HEK293 (cell line): ENCODE measurements around the gene MEI1.

Experiments used
- CTCF ChIA-PET: fragments of 350-600 bp; formaldehyde crosslinking; extraction: SDS; loops from one replicate; lab custom pipeline; 2021; ENCODE audit warnings: antibody characterized with exemption; lab: Yijun Ruan, JAX
- POLR2A ChIA-PET: fragments of 300-600 bp; formaldehyde crosslinking; extraction: SDS; loops from one replicate; lab custom pipeline; 2020; ENCODE audit warnings: antibody characterized with exemption, inconsistent platforms; lab: Yijun Ruan, JAX
- H3K27ac ChIP-seq: fragments of 200-500 bp; sonication (Bioruptor generic); 2 replicates; pipeline ENCODE4 v1.5.1; 2014; ENCODE audit warnings: low read depth, low read length, control low read depth, inconsistent platforms; ENCODE audit errors: extremely low read depth
- H3K36me3 ChIP-seq, 2 experiments: fragments of 200-500 bp in 1 of 2; sonication (Bioruptor generic) in 1 of 2; 1 replicate in 1 of 2; 2 replicates in 1 of 2; pipeline ENCODE4 v1.5.1; 2014 to 2017; ENCODE audit warnings: inconsistent platforms in 2 of 2, low read length in 2 of 2; ENCODE audit not compliant: control insufficient read depth in 2 of 2, insufficient read depth in 1 of 2
- H3K4me1 ChIP-seq: fragments of 200-500 bp; sonication (Bioruptor generic); 2 replicates; pipeline ENCODE4 v1.5.1; 2014; ENCODE audit warnings: mild to moderate bottlenecking, low read length, inconsistent platforms; ENCODE audit not compliant: control insufficient read depth, insufficient read depth
- H3K4me3 ChIP-seq: 2 replicates; pipeline ENCODE4 v1.5.1; 2011; ENCODE audit warnings: low read depth, mild to moderate bottlenecking, control low read depth, low read length, moderate library complexity
- H3K9me3 ChIP-seq: fragments of 200-500 bp; sonication (Bioruptor generic); 2 replicates; pipeline ENCODE4 v1.5.1; 2014; ENCODE audit warnings: low read depth, low read length, inconsistent platforms; ENCODE audit not compliant: control insufficient read depth, insufficient read depth
- ATF2 ChIP-seq: fragments of 450-650 bp; formaldehyde crosslinking; IDR thresholded peaks from 2 replicates; pipeline ENCODE4 v1.5.1; 2016; ENCODE audit warnings: missing biosample characterization, missing genetic modification characterization, low read depth
- CTCF ChIP-seq: fragments of 450-650 bp; formaldehyde crosslinking; IDR thresholded peaks from 2 replicates; pipeline ENCODE4 v1.5.1; 2016; ENCODE audit warnings: missing biosample characterization, missing genetic modification characterization
- GLIS1 ChIP-seq: fragments of 450-650 bp; formaldehyde crosslinking; IDR thresholded peaks from 2 replicates; pipeline ENCODE4 v1.5.1; 2016; ENCODE audit warnings: missing biosample characterization, missing genetic modification characterization
- HOXA7 ChIP-seq: sonication (generic); formaldehyde crosslinking; IDR thresholded peaks from 2 replicates; pipeline ENCODE4 v1.8.1; 2022; ENCODE audit warnings: missing genetic modification reagents, borderline replicate concordance
- KLF17 ChIP-seq: fragments of 450-650 bp; formaldehyde crosslinking; IDR thresholded peaks from 2 replicates; pipeline ENCODE4 v1.5.1; 2016; ENCODE audit warnings: missing biosample characterization, missing genetic modification characterization
- MZF1 ChIP-seq: fragments of 450-650 bp; formaldehyde crosslinking; IDR thresholded peaks from 2 replicates; pipeline ENCODE4 v1.5.1; 2017; ENCODE audit warnings: missing biosample characterization, missing genetic modification characterization, borderline replicate concordance
- OSR2 ChIP-seq: fragments of 450-650 bp; formaldehyde crosslinking; IDR thresholded peaks from 2 replicates; pipeline ENCODE4 v1.5.1; 2016; ENCODE audit warnings: missing biosample characterization, missing genetic modification characterization
- OVOL3 ChIP-seq: fragments of 450-650 bp; formaldehyde crosslinking; IDR thresholded peaks from 2 replicates; pipeline ENCODE4 v1.5.1; 2016; ENCODE audit warnings: missing biosample characterization, missing genetic modification characterization
- PATZ1 ChIP-seq: fragments of 450-650 bp; formaldehyde crosslinking; IDR thresholded peaks from 2 replicates; pipeline ENCODE4 v1.5.1; 2016; ENCODE audit warnings: missing biosample characterization, missing genetic modification characterization
- PRDM4 ChIP-seq: fragments of 450-650 bp; formaldehyde crosslinking; IDR thresholded peaks from 2 replicates; pipeline ENCODE4 v1.5.1; 2017; ENCODE audit warnings: missing biosample characterization, missing genetic modification characterization
- SP3 ChIP-seq: fragments of 450-650 bp; formaldehyde crosslinking; IDR thresholded peaks from 2 replicates; pipeline ENCODE4 v1.5.1; 2016; ENCODE audit warnings: missing biosample characterization, missing genetic modification characterization
- SP7 ChIP-seq: fragments of 450-650 bp; formaldehyde crosslinking; IDR thresholded peaks from 2 replicates; pipeline ENCODE4 v1.5.1; 2016; ENCODE audit warnings: missing biosample characterization, missing genetic modification characterization
- ZBTB17 ChIP-seq: fragments of 450-650 bp; formaldehyde crosslinking; IDR thresholded peaks from 2 replicates; pipeline ENCODE4 v1.5.1; 2016; ENCODE audit warnings: missing biosample characterization, missing genetic modification characterization
- ZFP69B ChIP-seq: fragments of 450-650 bp; formaldehyde crosslinking; IDR thresholded peaks from 2 replicates; pipeline ENCODE4 v1.5.1; 2016; ENCODE audit warnings: missing biosample characterization, missing genetic modification characterization
- ZNF24 ChIP-seq: fragments of 450-650 bp; formaldehyde crosslinking; IDR thresholded peaks from 2 replicates; pipeline ENCODE4 v1.5.1; 2016; ENCODE audit warnings: missing biosample characterization, missing genetic modification characterization
- ZNF324 ChIP-seq: fragments of 450-650 bp; formaldehyde crosslinking; IDR thresholded peaks from 2 replicates; pipeline ENCODE4 v1.5.1; 2016; ENCODE audit warnings: missing biosample characterization, missing genetic modification characterization
- ZNF362 ChIP-seq: fragments of 450-650 bp; formaldehyde crosslinking; IDR thresholded peaks from 2 replicates; pipeline ENCODE4 v1.5.1; 2016; ENCODE audit warnings: missing biosample characterization, missing genetic modification characterization
- ZNF391 ChIP-seq: fragments of 450-650 bp; formaldehyde crosslinking; IDR thresholded peaks from 2 replicates; pipeline ENCODE4 v1.5.1; 2016; ENCODE audit warnings: low read depth, missing biosample characterization, missing genetic modification characterization, borderline replicate concordance
- ZNF558 ChIP-seq: fragments of 450-650 bp; formaldehyde crosslinking; IDR thresholded peaks from 2 replicates; pipeline ENCODE4 v1.5.1; 2016; ENCODE audit warnings: missing biosample characterization, missing genetic modification characterization
- ZNF654 ChIP-seq: fragments of 450-650 bp; formaldehyde crosslinking; IDR thresholded peaks from 2 replicates; pipeline ENCODE4 v1.5.1; 2016; ENCODE audit warnings: low read depth, missing biosample characterization, missing genetic modification characterization
- ZNF677 ChIP-seq: fragments of 450-650 bp; IDR thresholded peaks from 2 replicates; pipeline ENCODE4 v1.5.0; 2018; ENCODE audit warnings: missing biosample characterization, mild to moderate bottlenecking, missing genetic modification characterization, moderate library complexity
- ZSCAN23 ChIP-seq: fragments of 450-650 bp; formaldehyde crosslinking; IDR thresholded peaks from 2 replicates; pipeline ENCODE4 v1.5.1; 2016; ENCODE audit warnings: missing biosample characterization, missing genetic modification characterization

MEI1 gene

GRCh38 chr22:41672096-41672495 is 27.2 kb upstream of the MEI1 start (continued):
- TF ChIP-seq ZNF324 (peak; percentile 32; the same call in 1 of the 2 replicates), ZBTB17 (tag by site-specific recombination) (0 out of 2 replicates have a peak, but pooled peaks have one; percentile 39), ZNF362 (0 out of 2 replicates have a peak, but pooled peaks have one; percentile 19), ZNF558 (0 out of 2 replicates have a peak, but pooled peaks have one; percentile 24), ZNF391 (tag by site-specific recombination) (0 out of 2 replicates have a peak, but pooled peaks have one; percentile 5), KLF17 (tag by site-specific recombination) (peak; percentile 68; the same call in 1 of the 2 replicates), ZFP69B (tag by site-specific recombination) (0 out of 2 replicates have a peak, but pooled peaks have one; percentile 11), SP3 (0 out of 2 replicates have a peak, but pooled peaks have one; percentile 17), GLIS1 (tag by site-specific recombination) (peak; percentile 49), ATF2 (tag by site-specific recombination) (peak; percentile 69), ZNF24 (tag by site-specific recombination) (0 out of 2 replicates have a peak, but pooled peaks have one; percentile 20), OSR2 (tag by site-specific recombination) (peak; percentile 79)
- TF ChIP-seq, all 188 proteins: peak for 28; not testable (repeated sequence) for 160

GRCh38 chr22:41672780-41673509 is 26.4 kb upstream of the MEI1 start:
- Histone ChIP-seq H3K9me3 (no peaks in the 10 kb centered on the region), H3K4me1 (0 out of 2 replicates have a peak, but pooled peaks cover 2% of the 10 kb centered on the region), H3K36me3 (peaks cover 36 to 38% of the 10 kb centered on the region in 2 experiments), H3K27ac (peak overlapping the region; percentile 31; the same call in 1 of the 2 replicates), H3K4me3 (no peak overlapping the region)
- CTCF ChIA-PET: interaction anchor here (0.6 to 2.7 kb wide), 3 partner anchors 16 to 92 kb away, joined by 3 to 9 read pairs (median 3); partner anchors contain the start of gene SNU13
- TF ChIP-seq OVOL3 (tag by site-specific recombination): no peak
- TF ChIP-seq HOXA7 (CRISPR knock-in tag): no peak
- no peak for TF ChIP-seq ZNF677 (tag by site-specific recombination)
- TF ChIP-seq ZNF654 (tag by site-specific recombination): peak; percentile 20; the same call in 1 of the 2 replicates
- TF ChIP-seq PRDM4: peak; percentile 97
- TF ChIP-seq SP7 (tag by site-specific recombination): no peak
- TF ChIP-seq ZSCAN23 (tag by site-specific recombination): no peak
- TF ChIP-seq CTCF (tag by site-specific recombination): peak; percentile 61; the same call in 1 of the 2 replicates
- TF ChIP-seq MZF1: no peak
- 0 out of 2 replicates have a peak, but pooled peaks have one; percentile 20 for TF ChIP-seq PATZ1 (tag by site-specific recombination)
- POLR2A ChIA-PET: interaction anchor here (1.5 to 3.1 kb wide), 3 partner anchors 13 to 270 kb away, joined by 3 to 13 read pairs (median 4); partner anchors contain the start of gene SNU13
